HG03520 (cell line): Measurements from ENCODE around the gene KRT6B.
"Not testable (repeated sequence)": the region's sequence is repeated elsewhere in the genome, so short reads cannot be mapped to it uniquely, and the experiment has no call there.

Source experiments
- ATAC-seq: cut with Tn5 transposase; IDR thresholded peaks from one replicate; pipeline ENCODE4 v1.9.1; 2021; ENCODE audit warnings: mild to moderate bottlenecking, moderate library complexity; ENCODE audit not compliant: unreplicated experiment

The KRT6B gene

DNA sequence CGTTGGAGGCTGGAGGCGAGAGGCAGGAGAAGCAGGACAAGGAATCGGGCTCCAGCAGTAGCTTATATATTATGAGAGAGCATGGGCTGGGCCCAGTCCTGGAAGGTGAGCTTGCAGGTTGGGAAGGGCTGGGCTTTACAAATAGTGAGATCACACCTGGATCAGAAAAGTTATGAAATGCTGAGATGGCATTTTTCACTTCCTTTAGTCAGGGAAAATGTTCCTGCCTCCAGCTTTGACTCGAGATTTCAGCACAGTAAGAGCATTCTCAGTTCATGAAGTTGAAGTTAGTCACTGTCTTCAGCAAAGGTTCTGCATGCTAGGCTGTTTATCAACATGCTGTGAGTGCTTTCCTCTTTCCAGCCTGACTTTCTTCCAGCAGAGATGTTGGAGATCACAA, 21.8 kb upstream of the KRT6B start, which contains the start of gene KRT6C:
TSS of gene KRT6C (minus strand) at position 38 of the 400 bp plus-strand sequence. CDS start 68 bp downstream, outside the sequence.
- no peak for ATAC-seq

DNA sequence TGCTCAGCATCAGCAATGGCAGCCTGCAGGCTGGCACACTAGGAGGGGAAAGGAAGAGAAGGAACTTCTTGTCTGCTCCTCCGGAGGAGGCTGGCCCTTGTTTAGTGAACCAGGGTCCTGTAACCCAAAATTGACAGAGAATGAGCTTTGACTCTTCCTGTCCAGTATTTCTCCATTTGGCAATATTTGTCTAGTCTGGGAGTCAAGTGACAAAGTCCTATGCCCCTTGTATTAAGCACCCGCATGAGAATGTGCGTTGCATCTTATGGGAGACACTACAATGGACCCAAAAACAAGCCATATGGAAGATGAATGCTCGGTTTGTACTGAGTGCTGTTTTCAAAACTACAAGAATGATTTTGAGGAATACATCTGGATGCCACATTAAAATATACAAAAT, 17.9 kb upstream of the KRT6B start:
- ATAC-seq = no peak

DNA sequence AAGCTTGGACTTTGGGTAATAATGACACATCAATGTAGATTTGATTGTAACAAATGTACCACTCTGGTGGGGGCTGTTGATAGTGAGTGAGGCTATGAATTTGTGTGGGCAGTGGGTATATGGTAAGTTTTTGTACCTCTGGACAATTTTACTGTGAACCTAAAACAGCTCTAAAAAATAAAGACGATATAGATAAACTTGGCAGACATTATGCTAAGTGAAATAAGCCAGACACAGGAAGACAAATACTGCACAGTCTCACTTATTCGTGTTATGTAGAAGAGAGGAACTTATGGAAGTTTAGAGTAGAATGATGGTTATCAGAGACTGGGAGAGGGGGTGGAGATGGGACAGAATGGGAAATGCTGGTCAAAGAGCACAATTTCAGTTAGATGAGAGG, 13.0 kb upstream of the KRT6B start:
- ATAC-seq = no peak

- ATAC-seq = no peak
Measured at GRCh38 chr12:52461693-52462092, 9.7 kb upstream of the KRT6B start.

- ATAC-seq = no peak
Measured at GRCh38 chr12:52458861-52459260, 6.9 kb upstream of the KRT6B start.

- no peak for ATAC-seq
Measured at GRCh38 chr12:52455821-52456220, 3.9 kb upstream of the KRT6B start.

DNA sequence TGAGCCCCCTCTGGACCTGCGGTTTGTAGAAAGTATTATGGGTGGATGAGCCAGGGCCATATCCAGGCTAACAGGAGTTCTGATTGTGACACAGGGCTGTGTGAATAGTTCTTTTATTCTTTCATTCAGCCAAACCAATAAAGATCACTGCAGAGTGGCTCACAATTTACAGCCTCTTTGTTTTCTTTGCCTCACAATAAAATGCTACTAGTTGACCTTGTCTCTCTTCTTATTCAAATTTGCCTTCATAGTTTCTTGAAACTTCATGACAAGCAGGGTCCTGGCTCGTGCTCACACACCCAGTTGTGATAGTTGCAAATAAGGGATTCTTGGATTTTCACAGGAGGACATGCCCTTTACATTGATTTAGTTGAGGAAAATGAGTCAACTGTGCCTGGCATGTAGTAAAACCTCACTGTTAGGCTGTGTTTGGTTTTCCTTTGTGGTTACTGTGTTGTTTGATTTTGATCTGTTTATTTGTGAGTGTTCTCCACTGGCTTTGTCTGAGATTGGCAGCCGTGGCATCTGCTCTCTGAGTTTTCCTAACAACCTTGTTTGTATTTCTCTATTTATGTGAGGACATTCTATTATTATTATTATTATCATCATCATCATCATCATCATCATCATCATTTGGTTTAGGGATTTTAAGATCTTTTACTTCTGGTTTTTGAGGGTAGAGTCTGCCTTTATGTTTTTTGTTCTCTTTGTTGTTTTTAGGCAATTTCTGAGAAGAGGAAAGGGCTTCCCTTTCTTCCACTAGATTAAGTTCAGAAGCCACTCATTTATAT, 2.7 kb upstream of the KRT6B start:
- ATAC-seq = no peak

DNA sequence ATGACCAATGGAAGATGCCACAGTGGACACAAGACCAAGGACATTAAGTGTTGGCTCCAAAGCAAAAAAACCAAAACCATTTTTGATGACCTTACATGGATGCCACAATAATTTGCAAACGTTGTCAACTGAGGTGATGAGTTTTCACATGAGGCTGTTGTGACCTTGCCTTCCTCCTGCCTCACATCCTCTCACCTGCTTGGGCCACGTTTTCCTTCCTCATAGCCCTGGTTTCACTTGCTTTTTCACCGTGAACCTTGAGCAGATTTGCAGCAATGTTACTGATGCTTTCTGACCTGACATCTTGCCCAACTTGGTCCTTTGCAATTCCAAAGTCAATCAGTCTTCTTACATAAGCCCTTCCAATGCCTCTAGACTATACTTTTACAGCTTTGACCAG, 3.7 kb downstream of the KRT6B start:
- no peak for ATAC-seq

GRCh38 chr12:52447196-52447595, 4.8 kb downstream of the KRT6B start:
- not testable (repeated sequence) for ATAC-seq

GRCh38 chr12:52446367-52447045, 5.4 kb downstream of the KRT6B start:
- ATAC-seq = no peak

- ATAC-seq = no peak
Measured at GRCh38 chr12:52445876-52446275, 6.1 kb downstream of the KRT6B start.

DNA sequence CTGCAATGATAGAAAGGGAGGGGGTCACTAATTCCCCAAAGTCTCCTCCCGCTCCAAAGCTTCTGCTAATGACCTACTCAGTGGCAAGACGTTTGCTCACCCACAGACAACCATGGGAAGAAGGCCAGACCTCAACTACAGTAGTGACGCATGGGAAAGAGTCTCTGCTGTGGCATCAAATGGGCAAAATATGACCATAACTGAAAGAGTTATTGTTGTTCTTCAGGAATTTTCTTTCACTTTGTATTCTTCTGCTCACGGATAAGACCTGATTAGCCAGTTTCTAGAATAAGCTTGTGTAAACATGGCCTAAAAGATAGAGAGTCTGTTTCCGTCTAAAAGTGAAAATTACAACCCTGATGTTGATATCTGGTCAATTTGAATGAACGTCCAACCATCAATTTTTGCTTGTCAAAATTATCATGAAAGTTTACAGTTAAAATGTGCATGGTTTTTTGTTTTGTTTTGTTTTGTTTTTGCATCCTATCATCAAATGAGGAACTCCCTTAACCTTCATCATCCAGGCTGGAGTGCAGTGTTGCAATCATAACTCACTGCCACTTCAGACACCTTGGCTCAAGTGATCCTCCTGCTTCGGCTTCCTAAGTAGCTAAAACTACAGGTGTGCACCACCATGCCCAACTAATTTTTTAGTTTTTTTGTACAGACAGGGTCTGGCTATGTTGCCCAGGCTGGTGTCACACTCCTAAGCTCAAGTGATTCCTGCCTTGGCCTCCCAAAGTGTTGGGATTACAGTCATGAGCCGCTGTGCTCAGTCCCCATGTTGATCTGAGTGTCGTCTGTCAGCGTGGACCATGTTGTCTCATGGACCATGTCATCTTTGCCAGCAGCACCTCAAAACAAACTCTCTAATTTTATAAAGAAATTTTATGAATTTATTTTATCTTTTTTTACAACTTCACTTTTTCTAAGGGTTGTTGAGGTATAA, 7.0 kb downstream of the KRT6B start:
- no peak for ATAC-seq

DNA sequence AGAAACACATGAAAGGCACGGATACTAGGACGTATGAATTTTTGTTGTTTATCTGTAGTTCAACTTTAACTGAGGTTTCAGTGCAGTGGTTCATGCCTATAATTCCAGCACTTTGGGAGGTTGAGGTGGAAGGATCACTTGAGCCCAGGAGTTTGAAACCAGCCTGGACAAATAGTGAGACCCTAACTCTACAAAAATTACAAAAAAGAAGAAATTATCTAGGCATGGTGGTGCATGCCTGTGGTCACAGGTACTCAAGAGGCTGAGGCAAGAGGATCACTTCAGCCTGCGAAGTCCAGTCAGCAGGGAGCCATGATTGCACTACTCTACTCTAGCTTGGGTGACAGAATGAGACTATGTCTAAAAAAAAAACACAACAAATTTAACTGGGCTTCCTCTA, 8.0 kb downstream of the KRT6B start:
- ATAC-seq = no peak

DNA sequence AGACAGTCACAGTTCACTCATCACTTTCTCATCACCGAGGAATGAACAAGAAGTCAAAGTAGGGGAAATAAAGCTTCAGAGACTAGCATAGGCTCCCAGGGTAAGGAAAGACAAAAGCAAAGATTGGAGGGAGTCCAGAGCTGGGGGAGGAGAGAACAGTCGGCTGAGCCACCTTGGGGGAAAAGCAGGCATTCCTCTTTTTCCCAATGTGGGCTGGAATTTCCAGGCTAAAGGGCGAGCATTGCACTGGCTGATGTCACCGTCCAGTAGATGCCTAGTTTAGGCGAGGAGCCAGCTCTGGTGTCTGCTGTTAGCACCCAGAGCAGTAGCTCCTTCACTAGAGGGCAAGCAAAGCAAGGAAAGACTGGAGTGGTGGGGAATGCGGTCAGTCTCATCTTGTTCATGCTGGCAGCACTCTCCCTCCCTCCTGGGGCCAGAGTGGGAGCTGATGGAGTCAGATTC, 9.3 kb downstream of the KRT6B start:
- ATAC-seq = no peak

DNA sequence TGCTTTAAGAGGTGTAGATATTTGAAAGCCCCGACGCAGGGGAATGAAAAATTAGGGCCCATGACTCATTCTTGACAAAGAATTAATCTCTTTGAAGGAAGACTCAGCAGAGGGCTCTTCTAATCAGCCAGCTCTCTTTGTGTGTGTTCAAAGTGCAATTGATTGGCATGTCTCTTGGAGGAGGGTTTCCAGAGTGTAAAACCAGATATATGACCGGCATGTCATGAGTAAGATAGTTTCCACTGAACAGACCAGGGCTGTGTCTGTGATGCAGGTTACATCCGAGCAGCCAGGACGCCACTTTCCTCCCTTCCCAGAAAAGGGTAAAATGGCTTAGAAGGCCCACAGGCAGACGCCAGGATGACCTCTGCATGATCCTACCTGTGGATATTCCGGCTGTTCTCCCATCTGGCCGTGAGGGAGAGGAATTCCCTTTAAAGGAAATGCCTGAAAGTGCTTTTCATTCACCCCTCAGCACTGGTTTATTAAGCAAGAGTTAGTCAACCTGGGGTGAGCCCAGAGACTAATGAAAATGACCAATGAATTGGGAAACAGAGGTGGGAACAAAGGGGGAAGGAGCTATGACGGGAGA, 10.5 kb downstream of the KRT6B start:
- ATAC-seq = no peak

GRCh38 chr12:52440821-52441319, 11.1 kb downstream of the KRT6B start:
- no peak for ATAC-seq

- ATAC-seq = no peak
Measured at GRCh38 chr12:52439845-52440244, 12.1 kb downstream of the KRT6B start.

DNA sequence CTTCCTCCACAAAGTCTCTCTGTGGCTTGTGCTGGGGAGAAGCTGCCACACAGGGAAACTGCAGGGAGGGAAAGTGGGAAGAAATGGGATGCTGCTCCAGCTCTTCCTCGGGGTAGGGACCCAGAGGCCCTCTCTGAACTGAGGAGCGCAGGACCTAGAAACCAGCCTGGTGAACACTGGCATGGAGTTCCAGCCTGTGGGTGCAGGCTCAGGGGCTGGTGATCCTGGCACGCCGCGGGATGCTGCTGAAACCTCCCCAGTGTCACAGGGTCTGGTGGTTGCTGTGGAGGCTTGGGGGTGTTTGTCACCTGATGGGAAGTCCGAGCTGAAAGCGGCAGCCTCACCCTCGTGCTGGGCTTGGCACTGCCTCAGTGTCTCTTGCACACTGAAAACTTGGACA, 12.5 kb downstream of the KRT6B start:
- ATAC-seq = no peak

- no peak for ATAC-seq
Measured at GRCh38 chr12:52438305-52439301, 13.3 kb downstream of the KRT6B start.
